ENCODE results near the gene DNASE1L1. TPM values are rescaled to one million over a fixed set of nuclear protein-coding genes. Genes with fewer than 3 reads are reported as not detected.

The DNASE1L1 gene
- polyA plus RNA-seq, 1 donor (not counting 4 experiments of a cell fraction or from before 2014, with no cell fraction given): 17.1 TPM

GRCh38 chrX:154446430-154446829 lies 37.4 kb upstream of the DNASE1L1 start:
- no peak overlapping the region for H3K9ac ChIP-seq (ENCODE audit: control insufficient read depth, extremely low read depth, insufficient read depth, low read length)
- no peaks in the 10 kb centered on the region for H4K20me1 ChIP-seq (ENCODE audit: control insufficient read depth, extremely low read depth, insufficient read depth, low read length)
- DNase-seq (ENCODE audit: low read depth, low spot score) (no peak), FAIRE-seq (no peak)
- H3K4me1 ChIP-seq (ENCODE audit: control insufficient read depth, extremely low read depth, insufficient read depth, low read length): peaks cover 11% of the 10 kb centered on the region
- no peak overlapping the region for H2AFZ ChIP-seq (ENCODE audit: control insufficient read depth, low read length)
- dilution Hi-C loops (cut with MboI; ENCODE audit: extremely low pct_ligation_motif_present, low sequenced_read_pairs): no loop called here
- H3K4me3 ChIP-seq (ENCODE audit: control insufficient read depth in 2 of 3, extremely low read depth in 1 of 3, insufficient read depth in 2 of 3, low read depth in 1 of 3, low read length in 3 of 3): no peak overlapping the region
- H3K27me3 ChIP-seq (ENCODE audit: control insufficient read depth, extremely low read depth, insufficient read depth, low read length): no peaks in the 10 kb centered on the region
- H3K79me2 ChIP-seq (ENCODE audit: control insufficient read depth, insufficient read depth, low read length): peaks cover 2% of the 10 kb centered on the region
- no peak overlapping the region for H3K4me2 ChIP-seq (ENCODE audit: control insufficient read depth, extremely low read depth, insufficient read depth, low read depth, low read length)
- peaks cover 0 to 9% of the 10 kb centered on the region in 2 experiments for H3K36me3 ChIP-seq (ENCODE audit: control insufficient read depth in 2 of 2, extremely low read depth in 1 of 2, insufficient read depth in 2 of 2, low read length in 2 of 2)
- TF ChIP-seq CTCF (optimal IDR thresholded peaks at IDR 0.05 in 1 of 3, IDR thresholded peaks at IDR 0.05 in 1 of 3, conservative IDR thresholded peaks at IDR 0.05 in 1 of 3; ENCODE audit: extremely low read depth in 1 of 3, insufficient read depth in 2 of 3, low read length in 3 of 3): no peak
- TF ChIP-seq EZH2 (IDR thresholded peaks at IDR 0.05; ENCODE audit: low read length): no peak
- H3K27ac ChIP-seq (ENCODE audit: control insufficient read depth, insufficient read depth, low read length): no peak overlapping the region
- H3K9me1 ChIP-seq (ENCODE audit: control insufficient read depth, extremely low read depth, insufficient read depth, low read length): no peaks in the 10 kb centered on the region
- no peaks in the 10 kb centered on the region for H3K9me3 ChIP-seq (ENCODE audit: control insufficient read depth, low read depth, low read length)

GRCh38 chrX:154445776-154446175 lies 36.7 kb upstream of the DNASE1L1 start:
- peaks cover 2% of the 10 kb centered on the region for H3K79me2 ChIP-seq (ENCODE audit: control insufficient read depth, insufficient read depth, low read length)
- no peaks in the 10 kb centered on the region for H4K20me1 ChIP-seq (ENCODE audit: control insufficient read depth, extremely low read depth, insufficient read depth, low read length)
- no peak overlapping the region for H3K9ac ChIP-seq (ENCODE audit: control insufficient read depth, extremely low read depth, insufficient read depth, low read length)
- H2AFZ ChIP-seq (ENCODE audit: control insufficient read depth, low read length): no peak overlapping the region
- TF ChIP-seq EZH2 (IDR thresholded peaks at IDR 0.05; ENCODE audit: low read length): no peak
- TF ChIP-seq CTCF (optimal IDR thresholded peaks at IDR 0.05 in 1 of 3, IDR thresholded peaks at IDR 0.05 in 1 of 3, conservative IDR thresholded peaks at IDR 0.05 in 1 of 3; ENCODE audit: extremely low read depth in 1 of 3, insufficient read depth in 2 of 3, low read length in 3 of 3): no peak
- no peak overlapping the region for H3K27ac ChIP-seq (ENCODE audit: control insufficient read depth, insufficient read depth, low read length)
- FAIRE-seq (no peak), DNase-seq (ENCODE audit: low read depth, low spot score) (no peak)
- dilution Hi-C loops (cut with MboI; ENCODE audit: extremely low pct_ligation_motif_present, low sequenced_read_pairs): no loop called here
- H3K4me2 ChIP-seq (ENCODE audit: control insufficient read depth, extremely low read depth, insufficient read depth, low read depth, low read length): no peak overlapping the region
- no peaks in the 10 kb centered on the region for H3K9me3 ChIP-seq (ENCODE audit: control insufficient read depth, low read depth, low read length)
- no peaks in the 10 kb centered on the region for H3K9me1 ChIP-seq (ENCODE audit: control insufficient read depth, extremely low read depth, insufficient read depth, low read length)
- H3K4me1 ChIP-seq (ENCODE audit: control insufficient read depth, extremely low read depth, insufficient read depth, low read length): peaks cover 11% of the 10 kb centered on the region
- H3K36me3 ChIP-seq (ENCODE audit: control insufficient read depth in 2 of 2, extremely low read depth in 1 of 2, insufficient read depth in 2 of 2, low read length in 2 of 2): peaks cover 0 to 10% of the 10 kb centered on the region in 2 experiments
- H3K4me3 ChIP-seq (ENCODE audit: control insufficient read depth in 2 of 3, extremely low read depth in 1 of 3, insufficient read depth in 2 of 3, low read depth in 1 of 3, low read length in 3 of 3): no peak overlapping the region
- no peaks in the 10 kb centered on the region for H3K27me3 ChIP-seq (ENCODE audit: control insufficient read depth, extremely low read depth, insufficient read depth, low read length)

Data from keratinocyte (primary cell).